ENCODE measurements around the gene SLC6A19.

GRCh38 chr5:1186351-1187233 lies 14.8 kb upstream of the SLC6A19 start:
- no peak for TF ChIP-seq CTCF (IDR thresholded peaks at IDR 0.05)
- no peak for TF ChIP-seq EZH2 (IDR thresholded peaks at IDR 0.05; ENCODE audit: borderline replicate concordance, insufficient read depth, low read depth, low read length, poor library complexity, severe bottlenecking)

Measured in B cell (primary cell).